GM12875 (cell line): ENCODE results near the gene TAB2.

Experiments used
- H3K4me3 ChIP-seq: one replicate; pipeline ENCODE4 v1.5.1; 2011; ENCODE audit warnings: low read depth, low read length, control low read depth
- CTCF ChIP-seq: IDR thresholded peaks from 2 replicates; pipeline ENCODE4 v1.5.1; 2011; ENCODE audit warnings: low read depth, mild to moderate bottlenecking, control low read depth, inconsistent platforms, low read length, moderate library complexity, borderline replicate concordance; ENCODE audit not compliant: insufficient read depth

The TAB2 gene

DNA sequence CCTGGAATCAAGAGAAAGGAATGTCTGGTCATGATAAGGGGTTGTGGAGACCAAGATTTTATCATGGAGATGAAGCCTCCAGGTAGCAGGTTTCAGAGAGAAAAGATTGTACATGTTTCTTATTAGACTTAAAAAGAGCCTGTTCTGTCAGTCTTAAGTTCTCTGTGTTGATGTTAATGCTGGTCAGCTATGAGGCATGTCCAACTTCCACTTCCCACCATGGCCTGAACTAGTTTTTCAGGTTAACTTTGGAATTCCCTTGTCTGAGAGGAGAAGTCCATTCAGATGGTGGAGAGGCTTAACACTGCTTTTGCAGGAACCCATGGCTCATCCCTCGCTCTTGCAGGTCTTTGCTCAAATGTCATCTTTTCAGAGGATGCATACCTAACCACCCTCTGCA is 27.5 kb upstream of the TAB2 start:
- no peak overlapping the region for H3K4me3 ChIP-seq
- no peak for TF ChIP-seq CTCF

DNA sequence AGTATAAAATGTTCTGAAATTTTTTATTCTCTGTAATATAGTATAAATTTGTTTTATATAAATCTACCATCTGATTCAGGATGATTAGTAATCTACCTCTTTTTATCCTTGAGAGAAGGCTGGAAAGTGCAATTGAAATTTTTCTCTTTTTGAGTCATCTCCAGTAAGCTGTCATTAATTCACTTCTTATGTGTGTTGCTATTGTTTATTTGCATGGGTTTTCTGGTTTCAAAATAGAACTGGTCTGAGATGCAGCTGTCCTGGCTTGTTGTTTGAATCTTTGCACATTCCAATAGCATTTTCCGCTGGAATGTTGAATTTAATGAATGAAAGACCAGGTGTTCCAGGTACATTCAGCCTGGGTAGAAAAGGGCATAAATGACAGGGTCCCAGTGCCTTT is 24.3 kb upstream of the TAB2 start:
- H3K4me3 ChIP-seq = no peak overlapping the region
- TF ChIP-seq CTCF = no peak

DNA sequence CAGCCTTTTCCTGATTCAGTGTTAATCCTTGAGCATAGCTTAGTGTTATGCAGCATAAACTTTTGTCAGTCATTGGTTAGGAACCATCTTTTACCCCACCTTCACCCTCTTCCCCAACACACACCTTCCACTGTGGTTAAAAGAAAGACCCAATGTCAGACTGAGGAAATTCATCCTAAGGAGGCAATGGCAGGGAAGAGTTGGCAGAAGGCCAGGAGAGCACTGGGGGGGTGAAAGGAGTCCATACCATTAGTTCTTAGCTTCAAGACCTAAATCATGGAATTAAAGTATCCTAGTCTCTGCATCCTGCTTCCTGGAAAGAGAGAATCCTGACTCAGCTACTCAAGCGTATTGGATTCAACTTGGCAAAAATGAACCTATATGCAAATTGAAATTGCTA is 16.9 kb upstream of the TAB2 start:
- TF ChIP-seq CTCF = no peak
- no peak overlapping the region for H3K4me3 ChIP-seq

GRCh38 chr6:149302723-149303122 is 14.8 kb upstream of the TAB2 start:
- no peak for TF ChIP-seq CTCF
- no peak overlapping the region for H3K4me3 ChIP-seq

GRCh38 chr6:149303468-149303867 is 14.0 kb upstream of the TAB2 start:
- TF ChIP-seq CTCF = no peak
- no peak overlapping the region for H3K4me3 ChIP-seq

DNA sequence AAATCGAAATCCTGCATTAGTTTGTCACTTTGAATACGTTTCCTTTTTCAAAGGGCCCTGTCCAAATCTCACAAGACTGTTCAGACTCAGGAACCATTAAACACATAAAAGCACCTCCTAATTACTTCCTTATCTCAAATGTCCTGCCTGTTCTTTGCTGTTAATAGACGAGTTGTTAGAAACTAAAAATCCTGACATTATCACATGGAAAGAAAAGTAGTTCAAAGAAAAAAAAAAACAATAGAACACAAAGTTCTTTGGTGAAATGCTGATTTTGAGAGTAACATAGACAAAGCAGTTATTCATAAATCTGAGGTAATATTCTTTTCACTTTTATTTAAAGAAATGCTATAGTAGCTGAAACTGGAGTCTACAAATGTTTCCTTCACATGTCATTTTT is 12.1 kb upstream of the TAB2 start:
- TF ChIP-seq CTCF = no peak
- no peak overlapping the region for H3K4me3 ChIP-seq

GRCh38 chr6:149306967-149307366 is 10.5 kb upstream of the TAB2 start:
- TF ChIP-seq CTCF = no peak
- H3K4me3 ChIP-seq = no peak overlapping the region

- no peak overlapping the region for H3K4me3 ChIP-seq
- TF ChIP-seq CTCF = no peak
These were observed 6.2 kb upstream of the TAB2 start for GRCh38 chr6:149311293-149311692.
